Left ventricle myocardium superior (tissue), 1 donor: Measurements from ENCODE around the gene ERBB4. TPM values are rescaled to one million over a fixed set of nuclear protein-coding genes. Genes with fewer than 3 reads are reported as not detected.
"Not testable (repeated sequence)": the region's sequence is repeated elsewhere in the genome, so short reads cannot be mapped to it uniquely, and the experiment has no call there.

Experiments
- ATAC-seq: fragments of 200-7000 bp; cut with Tn5 transposase; one replicate; pipeline ENCODE4 v1.9.1; 2020; ENCODE audit warnings: mild to moderate bottlenecking, moderate library complexity
- DNase-seq: peaks from one replicate; pipeline ENCODE4 v3.0.0-alpha.2; 2020
- intact Hi-C: fragments of 100-400 bp; cut with micrococcal nuclease; formaldehyde crosslinking; loops from one replicate; pipeline ENCODE4 v1.11.0; 2022
- total RNA-seq: library from RNA; stranded (reverse); fragmentation: NEBNext Ultra II Directional; extraction: Animal tissue kit (Norgen Biotek cat#: 25700); gene quantifications from one replicate; pipeline ENCODE4 v1.2.1, GENCODE V29; 2021
- donor health status: DM: no; HTN: yes; CAD: no; lungs with severe emphysema.

Gene ERBB4
- total RNA-seq, 1 donor from 2014 or later: 17.9 TPM

GRCh38 chr2:212133337-212133736 lies 405.3 kb downstream of the ERBB4 start:
- ATAC-seq (no peak), DNase-seq (no peak)
- intact Hi-C loops: no loop called here

GRCh38 chr2:212124598-212124997 lies 414.0 kb downstream of the ERBB4 start:
- intact Hi-C loops: no loop called here
- ATAC-seq (peak; percentile 33), DNase-seq (no peak)

GRCh38 chr2:212119591-212119990 lies 419.0 kb downstream of the ERBB4 start:
- ATAC-seq (no peak), DNase-seq (no peak)
- intact Hi-C loops: no loop called here

GRCh38 chr2:212117926-212118325 lies 420.7 kb downstream of the ERBB4 start:
- intact Hi-C loops: no loop called here
- ATAC-seq: no peak
- no peak for DNase-seq

- DNase-seq (no peak), ATAC-seq (no peak)
- intact Hi-C loops: no loop called here
Measured at GRCh38 chr2:212114489-212114888, 424.1 kb downstream of the ERBB4 start.

GRCh38 chr2:212112401-212112800 lies 426.2 kb downstream of the ERBB4 start:
- DNase-seq (no peak), ATAC-seq (no peak)
- intact Hi-C loops: no loop called here

- ATAC-seq: no peak
- intact Hi-C loops: no loop called here
- no peak for DNase-seq
Measured at GRCh38 chr2:212109792-212110680, 428.6 kb downstream of the ERBB4 start.

- ATAC-seq (no peak), DNase-seq (no peak)
- intact Hi-C loops: no loop called here
Measured at GRCh38 chr2:212109217-212109616, 429.4 kb downstream of the ERBB4 start.

GRCh38 chr2:212107989-212108388 lies 430.6 kb downstream of the ERBB4 start:
- intact Hi-C loops: no loop called here
- DNase-seq (no peak), ATAC-seq (no peak)

GRCh38 chr2:212107014-212107413 lies 431.6 kb downstream of the ERBB4 start:
- DNase-seq (no peak), ATAC-seq (no peak)
- intact Hi-C loops: no loop called here

- intact Hi-C loops, ATAC-seq: not testable (repeated sequence)
Measured at GRCh38 chr2:212106536-212106935, 432.1 kb downstream of the ERBB4 start.

GRCh38 chr2:212099658-212100057 lies 438.9 kb downstream of the ERBB4 start:
- no peak for ATAC-seq
- intact Hi-C loops: no loop called here
- no peak for DNase-seq

More at GRCh38 chr2:212106536-212106935, 432.1 kb downstream of the ERBB4 start:
- not testable (repeated sequence) for DNase-seq

GRCh38 chr2:212098966-212099365 lies 439.6 kb downstream of the ERBB4 start:
- intact Hi-C loops: no loop called here
- DNase-seq (no peak), ATAC-seq (no peak)

GRCh38 chr2:212097001-212097400 lies 441.6 kb downstream of the ERBB4 start:
- ATAC-seq (no peak), DNase-seq (no peak)
- intact Hi-C loops: no loop called here

- no peak for ATAC-seq
- DNase-seq: no peak
- intact Hi-C loops: no loop called here
Measured at GRCh38 chr2:212089873-212090272, 448.7 kb downstream of the ERBB4 start.

- intact Hi-C loops: no loop called here
- ATAC-seq: no peak
Measured at GRCh38 chr2:212088353-212088752, 450.2 kb downstream of the ERBB4 start.

GRCh38 chr2:212083492-212083891 lies 455.1 kb downstream of the ERBB4 start:
- no peak for ATAC-seq
- intact Hi-C loops: no loop called here
- DNase-seq: no peak

More at GRCh38 chr2:212088353-212088752, 450.2 kb downstream of the ERBB4 start:
- DNase-seq: no peak

- intact Hi-C loops: no loop called here
- ATAC-seq: no peak
- DNase-seq: no peak
Measured at GRCh38 chr2:212078103-212078502, 460.5 kb downstream of the ERBB4 start.

GRCh38 chr2:212076456-212076855 lies 462.1 kb downstream of the ERBB4 start:
- ATAC-seq (no peak), DNase-seq (no peak)
- intact Hi-C loops: no loop called here

- no peak for ATAC-seq
- intact Hi-C loops: no loop called here
- no peak for DNase-seq
Measured at GRCh38 chr2:212073360-212073759, 465.2 kb downstream of the ERBB4 start.

- no peak for DNase-seq
- ATAC-seq: no peak
- intact Hi-C loops: no loop called here
Measured at GRCh38 chr2:212066546-212066945, 472.1 kb downstream of the ERBB4 start.
